ENCODE data around the gene SP5.
A peak's percentile ranks its signal among the peaks of the same experiment; 100 is the strongest.
"Not testable (repeated sequence)": the region's sequence is repeated elsewhere in the genome, so short reads cannot be mapped to it uniquely, and the experiment has no call there.

The SP5 gene

GRCh38 chr2:170711196-170711773 lies 3.9 kb upstream of the SP5 start:
- no peak for DNase-seq (ENCODE audit: low read depth)

- no peak for DNase-seq (ENCODE audit: low read depth)
Observed at GRCh38 chr2:170711774-170712652, 3.1 kb upstream of the SP5 start.

DNA sequence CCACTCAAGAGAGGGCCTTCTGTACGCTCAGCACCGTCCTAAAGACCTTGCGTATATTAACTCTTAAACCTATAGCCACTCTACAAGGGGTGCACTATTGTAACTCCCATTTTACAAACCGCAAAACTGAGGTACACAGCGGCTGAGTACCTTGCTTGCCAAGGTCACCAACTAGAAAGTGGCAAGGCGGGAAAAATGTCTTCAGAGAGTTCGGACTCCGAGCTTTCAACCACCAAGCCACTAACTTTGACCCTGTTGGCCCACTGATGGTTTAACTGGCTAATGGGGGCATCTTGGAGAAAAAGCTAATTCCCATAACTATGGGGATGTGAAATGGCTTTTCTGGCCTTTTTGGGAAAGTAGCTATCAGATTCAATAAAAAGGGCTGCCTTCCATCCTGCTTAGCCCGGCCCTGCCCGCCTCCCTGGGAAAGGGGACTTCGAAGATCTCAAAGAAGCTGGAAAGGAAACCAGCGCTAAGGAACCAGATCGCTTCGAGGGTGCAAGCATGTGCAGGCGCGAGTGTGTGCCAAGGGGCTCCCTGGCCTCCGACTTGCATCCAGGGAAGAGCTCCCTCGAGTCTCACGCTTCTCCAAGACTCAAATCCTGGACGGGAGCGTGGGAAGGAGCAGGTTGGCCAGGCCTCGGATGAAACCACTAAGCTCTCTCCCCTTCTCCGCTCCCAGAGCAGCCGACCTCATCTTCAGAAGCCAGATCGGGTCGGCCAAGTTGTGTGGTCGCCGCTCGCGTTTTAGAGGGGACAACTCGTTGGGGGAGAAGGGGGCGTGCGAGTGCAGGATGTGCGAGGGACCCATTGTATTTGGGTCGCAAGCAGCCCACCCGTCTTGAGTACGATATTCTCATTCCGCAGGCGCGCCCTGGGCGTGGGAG lies 2.2 kb upstream of the SP5 start:
- no peak for DNase-seq (ENCODE audit: low read depth)

DNA sequence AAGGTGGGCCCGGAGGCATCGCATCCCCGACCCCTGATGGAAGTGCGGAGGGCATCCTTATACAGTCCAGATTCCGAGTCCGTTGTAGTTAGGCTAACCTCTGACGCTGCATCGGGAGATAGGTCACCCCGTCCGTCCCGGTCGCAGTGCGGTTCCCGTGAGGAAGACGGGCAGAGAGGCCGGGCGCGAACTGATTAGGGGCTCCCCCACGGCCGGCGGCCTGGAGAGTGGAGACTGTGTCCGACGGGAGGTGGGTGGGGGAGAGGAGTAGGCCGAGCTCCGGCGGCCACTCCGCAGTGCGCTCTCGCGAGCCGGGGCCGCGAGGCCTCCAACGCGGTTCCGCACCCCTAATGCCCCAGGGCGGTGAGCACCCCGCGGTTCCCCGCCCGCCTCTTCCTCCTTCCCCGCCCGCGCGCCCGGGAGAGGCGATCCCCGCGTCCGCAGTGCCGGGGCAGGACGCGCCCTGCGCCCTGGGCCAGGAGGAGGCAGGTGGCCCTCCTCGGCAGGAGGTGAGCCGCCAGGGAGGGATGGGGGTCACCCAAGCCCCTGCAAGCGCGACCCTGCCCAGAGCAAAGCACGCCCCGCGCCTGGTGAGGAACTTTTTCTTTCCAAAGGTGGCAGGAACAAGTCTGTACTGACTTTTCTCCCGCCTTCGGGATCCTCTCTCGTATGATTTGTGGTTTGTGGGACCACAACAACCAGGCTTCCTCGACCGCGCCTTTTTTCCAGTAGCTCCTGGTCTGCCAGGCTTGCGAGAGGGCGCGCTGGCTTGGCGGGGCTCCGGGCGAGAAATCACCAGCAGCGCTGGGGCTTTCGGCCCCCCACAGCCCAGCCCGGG lies 1.4 kb upstream of the SP5 start:
- no peak for DNase-seq (ENCODE audit: low read depth)

- DNase-seq (ENCODE audit: low read depth), result no peak
Observed at GRCh38 chr2:170714381-170715061, 616 bp upstream of the SP5 start.

DNA sequence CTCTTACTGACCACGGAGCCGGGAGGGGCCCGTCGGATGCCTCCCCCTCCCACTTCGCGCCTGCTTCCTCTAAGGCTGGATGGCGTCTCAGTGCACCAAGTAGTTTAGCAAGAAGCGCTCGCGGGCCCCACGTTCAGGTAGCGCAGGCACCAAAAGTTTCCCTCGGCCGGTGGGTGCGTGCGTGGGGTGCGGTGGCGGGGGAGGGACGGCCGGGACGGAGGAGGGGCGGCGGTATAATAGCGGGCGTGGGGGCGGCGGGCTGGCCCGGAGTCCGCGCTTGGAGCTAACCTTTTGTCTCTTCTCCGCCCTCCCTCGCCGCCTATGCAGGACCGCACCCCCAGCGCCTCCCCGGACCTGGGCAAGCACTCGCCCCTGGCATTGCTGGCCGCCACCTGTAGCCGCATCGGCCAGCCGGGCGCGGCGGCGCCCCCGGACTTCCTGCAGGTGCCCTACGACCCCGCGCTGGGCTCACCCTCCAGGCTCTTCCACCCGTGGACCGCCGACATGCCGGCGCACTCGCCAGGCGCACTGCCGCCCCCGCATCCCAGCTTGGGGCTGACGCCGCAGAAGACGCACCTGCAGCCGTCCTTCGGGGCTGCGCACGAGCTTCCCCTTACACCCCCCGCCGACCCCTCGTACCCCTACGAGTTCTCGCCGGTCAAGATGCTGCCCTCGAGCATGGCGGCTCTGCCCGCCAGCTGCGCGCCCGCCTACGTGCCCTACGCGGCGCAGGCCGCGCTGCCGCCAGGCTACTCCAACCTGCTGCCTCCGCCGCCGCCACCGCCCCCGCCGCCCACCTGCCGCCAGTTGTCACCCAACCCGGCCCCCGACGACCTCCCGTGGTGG lies 1.0 kb downstream of the SP5 start:
- DNase-seq (ENCODE audit: low read depth), result no peak

DNA sequence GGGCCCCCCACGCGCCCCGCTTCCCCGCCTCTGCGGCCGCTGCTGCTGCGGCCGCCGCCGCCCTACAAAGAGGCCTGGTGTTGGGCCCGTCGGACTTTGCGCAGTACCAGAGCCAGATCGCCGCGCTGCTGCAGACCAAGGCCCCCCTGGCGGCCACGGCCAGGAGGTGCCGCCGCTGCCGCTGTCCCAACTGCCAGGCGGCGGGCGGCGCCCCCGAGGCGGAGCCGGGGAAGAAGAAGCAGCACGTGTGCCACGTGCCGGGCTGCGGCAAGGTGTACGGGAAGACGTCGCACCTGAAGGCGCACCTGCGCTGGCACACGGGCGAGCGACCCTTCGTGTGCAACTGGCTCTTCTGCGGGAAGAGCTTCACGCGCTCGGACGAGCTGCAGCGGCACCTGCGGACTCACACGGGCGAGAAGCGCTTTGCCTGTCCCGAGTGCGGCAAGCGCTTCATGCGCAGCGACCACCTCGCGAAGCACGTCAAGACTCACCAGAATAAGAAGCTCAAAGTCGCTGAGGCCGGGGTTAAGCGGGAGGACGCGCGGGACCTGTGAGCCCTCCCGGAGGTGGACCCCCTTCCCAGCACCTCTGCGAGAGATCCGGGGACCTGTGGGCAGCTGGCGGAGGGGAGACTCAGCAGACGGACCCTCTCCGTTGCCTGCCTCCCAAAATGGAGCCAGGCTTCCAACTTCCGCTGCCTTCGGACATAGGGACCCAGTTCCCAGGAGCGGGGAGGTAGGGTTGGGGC lies 1.9 kb downstream of the SP5 start:
- DNase-seq (ENCODE audit: low read depth), result peak; percentile 31

GRCh38 chr2:170717599-170717963 lies 2.4 kb downstream of the SP5 start:
- no peak for DNase-seq (ENCODE audit: low read depth)

GRCh38 chr2:170717991-170718589 lies 3.0 kb downstream of the SP5 start:
- DNase-seq (ENCODE audit: low read depth), result no peak

- no peak for DNase-seq (ENCODE audit: low read depth)
Observed at GRCh38 chr2:170719810-170720209, 4.7 kb downstream of the SP5 start.

GRCh38 chr2:170721678-170722077 lies 6.5 kb downstream of the SP5 start:
- no peak for DNase-seq (ENCODE audit: low read depth)

DNA sequence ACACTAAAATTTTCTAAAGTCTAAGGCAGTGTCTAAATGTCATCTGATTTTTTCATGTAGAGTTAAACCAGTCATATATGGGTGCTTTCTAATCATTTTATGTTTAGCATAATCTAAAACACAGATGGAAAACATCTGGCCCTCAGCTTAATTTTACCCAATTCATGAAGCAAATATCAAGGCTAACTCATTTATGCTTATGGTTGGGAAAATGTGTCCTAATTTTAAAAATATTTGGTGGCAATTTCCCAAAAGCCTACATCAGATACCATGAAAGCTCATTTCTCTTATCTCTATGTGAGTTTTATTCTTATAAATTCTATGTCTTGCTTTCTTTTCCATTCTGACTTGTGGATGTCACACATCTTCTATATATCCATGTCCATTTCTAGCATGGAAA lies 7.2 kb downstream of the SP5 start:
- DNase-seq (ENCODE audit: low read depth), result no peak

GRCh38 chr2:170723446-170723958 lies 8.4 kb downstream of the SP5 start:
- no peak for DNase-seq (ENCODE audit: low read depth)

DNA sequence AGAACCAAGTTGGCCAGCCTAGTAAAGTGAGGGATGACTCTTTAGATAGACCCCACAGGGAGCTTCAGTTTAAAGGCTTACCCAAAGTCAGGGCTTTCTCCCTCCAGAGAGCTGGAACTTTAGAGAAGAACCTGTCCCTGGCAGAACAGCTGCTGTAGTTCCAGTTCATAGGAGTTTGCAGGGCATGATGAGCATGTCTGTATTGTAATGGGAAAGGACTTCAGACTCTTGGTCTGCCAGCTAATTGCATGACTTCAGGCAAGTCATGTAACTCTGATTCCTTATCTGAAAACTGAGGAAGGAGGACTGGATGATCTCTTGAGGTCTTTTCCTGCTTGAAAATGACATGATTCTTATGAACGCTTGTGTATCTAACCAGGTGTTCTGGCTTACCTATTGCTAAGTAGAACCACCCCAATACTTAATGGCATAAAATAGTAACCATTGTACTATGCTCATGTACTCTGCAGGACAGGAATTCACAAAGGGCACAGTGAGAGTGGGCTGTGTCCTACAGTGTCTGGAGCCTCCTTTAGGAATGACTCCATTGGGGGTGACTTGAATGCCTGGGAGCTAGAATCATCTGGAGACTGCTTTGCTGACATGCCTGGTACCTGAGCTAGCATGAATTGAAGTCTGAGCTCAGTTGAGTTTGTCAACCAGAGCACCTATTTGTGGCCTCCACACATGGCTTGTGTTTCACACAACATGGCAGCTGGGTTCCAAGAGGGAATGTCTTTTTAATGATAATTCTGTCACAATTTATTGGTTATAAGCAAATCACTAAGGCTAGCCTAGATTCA lies 18.9 kb downstream of the SP5 start:
- DNase-seq (ENCODE audit: low read depth), result no peak

DNA sequence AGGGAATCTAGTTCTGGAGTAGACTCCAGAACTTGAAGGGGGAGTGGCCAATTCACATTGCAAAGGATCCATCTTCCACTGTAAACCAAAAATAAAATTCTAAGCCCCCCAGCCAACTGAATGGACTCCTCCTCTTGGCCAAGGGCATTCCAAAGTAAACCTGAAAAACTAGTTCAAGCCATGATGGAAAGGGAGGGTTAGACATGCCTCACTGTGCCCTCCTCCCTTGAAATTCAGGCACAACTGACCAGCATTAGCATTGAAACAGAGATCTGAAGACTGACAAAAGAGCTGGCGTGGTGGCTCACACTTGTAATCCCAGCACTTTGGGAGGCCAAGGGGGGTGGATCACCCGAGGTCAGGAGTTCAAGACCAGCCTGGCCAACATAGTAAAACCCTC lies 19.5 kb downstream of the SP5 start:
- not testable (repeated sequence) for DNase-seq (ENCODE audit: low read depth)

GRCh38 chr2:170736628-170737027 lies 21.5 kb downstream of the SP5 start:
- no peak for DNase-seq (ENCODE audit: low read depth)

DNA sequence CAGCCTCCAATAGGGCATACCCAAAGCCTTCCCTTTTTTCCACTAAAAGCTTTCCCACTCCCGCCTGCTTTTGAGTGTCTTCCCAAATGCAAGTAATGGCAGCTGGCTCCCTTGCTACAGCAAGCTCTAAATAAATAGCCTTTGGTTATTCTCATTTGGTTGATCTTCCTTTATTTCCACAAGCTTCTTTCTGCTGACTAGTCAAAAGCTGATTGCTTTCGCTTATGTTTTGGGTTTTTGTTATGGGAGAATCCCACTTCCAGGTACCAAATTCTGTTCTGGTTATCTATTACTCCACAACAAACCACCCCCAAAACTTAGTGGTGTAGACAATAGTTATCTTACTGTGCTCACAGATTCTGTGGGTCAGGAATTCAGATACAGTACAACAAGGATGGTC lies 22.3 kb downstream of the SP5 start:
- no peak for DNase-seq (ENCODE audit: low read depth)

DNA sequence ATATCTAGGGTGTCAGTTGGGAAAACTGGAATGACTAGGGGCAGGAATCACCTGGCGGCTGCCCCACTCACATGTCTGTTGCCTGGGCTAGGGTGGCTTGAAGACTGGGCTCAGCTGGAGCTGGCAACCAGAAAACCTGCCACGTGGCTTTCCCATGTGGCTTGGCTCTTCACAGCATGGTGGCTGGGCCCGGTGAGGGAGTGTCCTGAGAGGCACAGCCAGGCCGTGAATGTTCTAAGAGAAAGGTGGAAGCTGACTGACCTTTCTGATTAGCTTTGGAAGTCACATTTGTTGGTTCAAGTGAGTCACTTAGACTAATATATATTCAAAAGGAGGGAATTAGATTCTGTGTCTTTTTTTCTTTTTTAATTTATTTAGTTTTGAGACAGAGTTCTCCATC lies 22.7 kb downstream of the SP5 start:
- no peak for DNase-seq (ENCODE audit: low read depth)
